ENCODE measurements around the gene RCAN2. TPM values are rescaled to one million over a fixed set of nuclear protein-coding genes. Genes with fewer than 3 reads are reported as not detected.

The RCAN2 gene
- total and polyA plus RNA-seq, 2 donors = 2.0 to 5.9 TPM

GRCh38 chr6:46501136-46502089, 10.2 kb upstream of the RCAN2 start:
- Histone ChIP-seq H3K4me3 (ENCODE audit: low read length in 2 of 2) (no peak overlapping the region), H3K9me3 (ENCODE audit: control insufficient read depth in 2 of 2, insufficient read depth in 1 of 2, low read length in 1 of 2) (no peaks in the 10 kb centered on the region), H3K4me1 (ENCODE audit: control insufficient read depth in 2 of 2, insufficient read depth in 2 of 2, low read length in 2 of 2) (no peaks in the 10 kb centered on the region), H3K27me3 (ENCODE audit: control insufficient read depth in 2 of 2, insufficient read depth in 1 of 2, low read length in 1 of 2) (no peaks in the 10 kb centered on the region), H3K27ac (ENCODE audit: low read depth in 1 of 2, low read length in 1 of 2) (no peak overlapping the region), H3K36me3 (ENCODE audit: control insufficient read depth in 2 of 2, insufficient read depth in 2 of 2, low read length in 1 of 2) (no peaks in the 10 kb centered on the region)
- DNase-seq (ENCODE audit: low read depth in 6 of 9, low spot score in 9 of 9) = no peak
- WGBS = 94% methylated on average over 8 of the region's 8 CpGs

GRCh38 chr6:46500382-46500781, 9.1 kb upstream of the RCAN2 start:
- no peak for DNase-seq (ENCODE audit: low read depth in 6 of 9, low spot score in 9 of 9)
- Histone ChIP-seq H3K27ac (ENCODE audit: low read depth in 1 of 2, low read length in 1 of 2) (no peak overlapping the region), H3K27me3 (ENCODE audit: control insufficient read depth in 2 of 2, insufficient read depth in 1 of 2, low read length in 1 of 2) (no peaks in the 10 kb centered on the region), H3K4me3 (ENCODE audit: low read length in 2 of 2) (no peak overlapping the region), H3K36me3 (ENCODE audit: control insufficient read depth in 2 of 2, insufficient read depth in 2 of 2, low read length in 1 of 2) (no peaks in the 10 kb centered on the region), H3K9me3 (ENCODE audit: control insufficient read depth in 2 of 2, insufficient read depth in 1 of 2, low read length in 1 of 2) (no peaks in the 10 kb centered on the region), H3K4me1 (ENCODE audit: control insufficient read depth in 2 of 2, insufficient read depth in 2 of 2, low read length in 2 of 2) (no peaks in the 10 kb centered on the region)

DNA sequence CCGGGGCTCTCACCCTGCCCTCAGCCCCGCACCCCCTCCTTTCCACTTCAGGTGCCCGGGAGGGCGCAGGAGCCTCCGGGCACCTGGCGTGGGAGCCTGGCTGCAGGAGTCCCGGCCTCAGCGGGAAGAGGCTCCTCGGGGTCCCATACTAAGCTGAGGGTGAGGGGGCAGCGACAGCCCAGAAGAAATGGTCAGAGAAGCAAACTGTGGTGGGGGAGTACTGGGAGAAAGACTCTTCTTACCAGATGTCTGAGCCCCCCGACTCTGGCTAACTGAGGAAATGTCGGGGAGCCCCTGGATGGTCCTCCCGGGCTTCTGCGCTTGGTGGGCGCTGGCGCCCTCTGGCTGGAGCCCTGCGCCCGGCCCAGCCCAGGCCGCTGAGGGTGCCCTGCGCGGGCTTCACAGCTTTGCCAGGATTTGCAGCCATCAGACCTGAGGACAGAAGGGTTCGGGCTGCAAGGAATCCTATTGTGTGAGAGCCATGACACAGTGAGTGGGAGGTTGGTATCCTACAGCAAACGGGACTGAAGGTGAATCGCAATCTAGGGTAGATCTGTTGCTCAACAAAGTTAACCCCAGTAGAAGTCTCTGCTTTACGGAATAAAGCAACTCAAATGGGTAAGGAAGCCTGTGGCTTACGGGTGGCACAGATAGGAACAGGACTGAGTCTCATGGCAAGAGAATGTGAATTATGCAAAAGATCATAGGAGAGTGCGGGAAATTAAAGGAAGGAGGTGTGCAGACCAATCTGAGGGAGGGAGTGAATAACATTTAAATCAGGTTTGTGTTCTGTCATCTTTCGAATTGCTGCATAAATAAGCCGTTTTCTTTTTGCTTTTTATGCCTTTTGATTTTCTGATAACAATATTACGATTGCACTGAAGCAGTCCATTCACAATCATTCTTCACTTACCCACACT, 639 bp upstream of the RCAN2 start:
- no peak overlapping the region for H3K27ac ChIP-seq (ENCODE audit: low read depth in 1 of 2, low read length in 1 of 2)

GRCh38 chr6:46490425-46491200, 636 bp downstream of the RCAN2 start:
- H3K36me3 ChIP-seq (ENCODE audit: control insufficient read depth in 2 of 2, insufficient read depth in 2 of 2, low read length in 1 of 2) = no peaks in the 10 kb centered on the region
- H3K9me3 ChIP-seq (ENCODE audit: control insufficient read depth in 2 of 2, insufficient read depth in 1 of 2, low read length in 1 of 2) = no peaks in the 10 kb centered on the region
- peaks cover 3 to 4% of the 10 kb centered on the region in 2 donors for H3K4me1 ChIP-seq (ENCODE audit: control insufficient read depth in 2 of 2, insufficient read depth in 2 of 2, low read length in 2 of 2)
- peak overlapping the region in 1 of 2 donors; percentile 49 for H3K4me3 ChIP-seq (ENCODE audit: low read length in 2 of 2)
- H3K27me3 ChIP-seq (ENCODE audit: control insufficient read depth in 2 of 2, insufficient read depth in 1 of 2, low read length in 1 of 2) = peaks cover 26 to 56% of the 10 kb centered on the region in 2 donors
- DNase-seq (ENCODE audit: low read depth in 6 of 9, low spot score in 9 of 9) = peak in 1 of 9 donors; percentile 12
- H3K27ac ChIP-seq (ENCODE audit: low read depth in 1 of 2, low read length in 1 of 2) = no peak overlapping the region
- WGBS = 10% methylated on average over 56 of the region's 56 CpGs

More for the DNA sequence above, 639 bp upstream of the RCAN2 start:
- Histone ChIP-seq H3K4me1 (ENCODE audit: control insufficient read depth in 2 of 2, insufficient read depth in 2 of 2, low read length in 2 of 2) (peaks cover 3 to 4% of the 10 kb centered on the region in 2 donors), H3K9me3 (ENCODE audit: control insufficient read depth in 2 of 2, insufficient read depth in 1 of 2, low read length in 1 of 2) (no peaks in the 10 kb centered on the region), H3K4me3 (ENCODE audit: low read length in 2 of 2) (peak overlapping the region; percentile 34 to 49), H3K27me3 (ENCODE audit: control insufficient read depth in 2 of 2, insufficient read depth in 1 of 2, low read length in 1 of 2) (peaks cover 26 to 56% of the 10 kb centered on the region in 2 donors), H3K36me3 (ENCODE audit: control insufficient read depth in 2 of 2, insufficient read depth in 2 of 2, low read length in 1 of 2) (no peaks in the 10 kb centered on the region)
- WGBS = 9% methylated on average over 30 of the region's 30 CpGs
- DNase-seq (ENCODE audit: low read depth in 6 of 9, low spot score in 9 of 9) = peak in 2 of 9 donors; percentile 9 to 24

DNA sequence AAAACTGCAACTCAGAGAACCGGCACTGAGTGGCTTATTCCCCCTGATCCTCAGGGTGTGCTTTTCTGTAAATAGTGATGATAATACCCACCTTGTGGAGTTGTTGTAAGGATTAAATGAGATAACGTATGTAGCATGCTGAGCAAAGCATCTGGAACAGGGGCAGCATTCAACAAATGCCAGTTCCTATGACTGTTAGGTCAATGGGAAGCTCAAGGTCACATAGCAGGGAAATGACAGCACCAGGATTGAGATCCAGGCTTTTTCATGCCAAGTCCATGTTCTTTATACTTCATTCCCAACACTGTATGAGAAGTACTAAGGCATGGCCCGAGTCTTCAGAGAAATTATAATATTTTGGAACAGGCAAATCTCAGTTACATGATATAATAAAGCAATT, 5.1 kb downstream of the RCAN2 start:
- Histone ChIP-seq H3K36me3 (ENCODE audit: control insufficient read depth in 2 of 2, insufficient read depth in 2 of 2, low read length in 1 of 2) (no peaks in the 10 kb centered on the region), H3K4me1 (ENCODE audit: control insufficient read depth in 2 of 2, insufficient read depth in 2 of 2, low read length in 2 of 2) (no peaks in the 10 kb centered on the region), H3K27ac (ENCODE audit: low read depth in 1 of 2, low read length in 1 of 2) (no peak overlapping the region), H3K4me3 (ENCODE audit: low read length in 2 of 2) (no peak overlapping the region), H3K27me3 (ENCODE audit: control insufficient read depth in 2 of 2, insufficient read depth in 1 of 2, low read length in 1 of 2) (peaks cover 15 to 35% of the 10 kb centered on the region in 2 donors), H3K9me3 (ENCODE audit: control insufficient read depth in 2 of 2, insufficient read depth in 1 of 2, low read length in 1 of 2) (no peaks in the 10 kb centered on the region)
- WGBS = 89% methylated on average over 3 of the region's 3 CpGs
- no peak for DNase-seq (ENCODE audit: low read depth in 6 of 9, low spot score in 9 of 9)

DNA sequence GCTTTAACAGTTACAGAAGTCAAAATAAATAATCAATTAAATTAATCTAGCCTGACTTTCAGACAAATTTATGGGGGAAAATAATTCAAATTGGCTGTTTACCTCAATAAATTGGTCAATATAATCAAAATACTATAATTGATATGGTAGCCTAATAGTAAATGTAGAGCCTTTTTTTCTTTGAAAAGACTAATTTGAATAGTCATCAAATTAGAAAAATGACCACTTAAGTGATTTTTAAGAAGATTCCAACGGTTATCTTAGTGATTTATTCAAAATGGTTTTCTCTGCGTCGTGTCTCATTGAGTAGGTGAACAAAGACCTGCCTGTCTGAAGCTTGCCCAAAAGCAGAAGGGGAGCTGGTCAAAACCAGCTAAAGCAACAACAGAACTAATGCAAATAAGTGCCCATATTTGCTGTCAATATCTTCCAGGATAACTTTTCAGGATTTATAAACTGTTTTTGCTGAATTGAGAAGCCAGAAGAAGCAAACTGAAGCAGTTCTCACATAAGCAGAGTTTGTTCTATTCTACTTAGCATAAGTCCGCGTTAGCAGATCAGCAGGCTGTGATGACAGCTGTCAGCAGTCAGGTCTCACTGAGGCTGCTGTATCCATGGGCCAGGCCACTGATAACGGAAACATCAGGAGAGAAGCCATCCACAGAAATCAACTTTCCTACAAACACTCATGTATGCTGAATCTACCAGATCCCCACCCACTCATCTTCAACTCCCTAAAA, 7.0 kb downstream of the RCAN2 start:
- Histone ChIP-seq H3K36me3 (ENCODE audit: control insufficient read depth in 2 of 2, insufficient read depth in 2 of 2, low read length in 1 of 2) (no peaks in the 10 kb centered on the region), H3K27me3 (ENCODE audit: control insufficient read depth in 2 of 2, insufficient read depth in 1 of 2, low read length in 1 of 2) (peaks cover 0 to 16% of the 10 kb centered on the region in 2 donors), H3K9me3 (ENCODE audit: control insufficient read depth in 2 of 2, insufficient read depth in 1 of 2, low read length in 1 of 2) (no peaks in the 10 kb centered on the region), H3K4me1 (ENCODE audit: control insufficient read depth in 2 of 2, insufficient read depth in 2 of 2, low read length in 2 of 2) (no peaks in the 10 kb centered on the region), H3K27ac (ENCODE audit: low read depth in 1 of 2, low read length in 1 of 2) (no peak overlapping the region), H3K4me3 (ENCODE audit: low read length in 2 of 2) (no peak overlapping the region)
- DNase-seq (ENCODE audit: low read depth in 6 of 9, low spot score in 9 of 9) = no peak
- 94% methylated on average over 6 of the region's 6 CpGs for WGBS

DNA sequence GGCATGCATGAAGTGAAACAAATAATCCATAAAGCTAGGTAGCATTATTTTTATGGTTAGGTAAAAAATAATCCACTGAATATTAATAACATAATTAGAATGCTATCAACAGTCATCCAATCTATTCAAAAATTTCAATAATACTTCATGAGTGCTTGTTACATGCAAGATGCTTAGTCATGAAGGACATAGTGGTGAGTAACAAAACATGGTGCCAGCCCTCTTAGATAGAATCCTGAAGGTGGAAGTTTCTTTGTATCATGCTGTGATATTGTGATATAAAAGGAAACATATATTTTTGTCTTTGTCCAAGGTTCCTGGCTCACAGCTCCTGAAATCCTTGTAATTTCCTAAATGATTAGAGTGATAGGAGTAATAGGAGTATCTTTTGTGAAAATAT, 14.9 kb downstream of the RCAN2 start:
- no peaks in the 10 kb centered on the region for H3K4me1 ChIP-seq (ENCODE audit: control insufficient read depth in 2 of 2, insufficient read depth in 2 of 2, low read length in 2 of 2)
- no peak overlapping the region for H3K4me3 ChIP-seq (ENCODE audit: low read length in 2 of 2)
- H3K27ac ChIP-seq (ENCODE audit: low read depth in 1 of 2, low read length in 1 of 2) = no peak overlapping the region
- no peaks in the 10 kb centered on the region for H3K36me3 ChIP-seq (ENCODE audit: control insufficient read depth in 2 of 2, insufficient read depth in 2 of 2, low read length in 1 of 2)
- no peaks in the 10 kb centered on the region for H3K27me3 ChIP-seq (ENCODE audit: control insufficient read depth in 2 of 2, insufficient read depth in 1 of 2, low read length in 1 of 2)
- no peak for DNase-seq (ENCODE audit: low read depth in 6 of 9, low spot score in 9 of 9)
- no peaks in the 10 kb centered on the region for H3K9me3 ChIP-seq (ENCODE audit: control insufficient read depth in 2 of 2, insufficient read depth in 1 of 2, low read length in 1 of 2)

- Histone ChIP-seq H3K36me3 (ENCODE audit: control insufficient read depth in 2 of 2, insufficient read depth in 2 of 2, low read length in 1 of 2) (no peaks in the 10 kb centered on the region), H3K4me1 (ENCODE audit: control insufficient read depth in 2 of 2, insufficient read depth in 2 of 2, low read length in 2 of 2) (no peaks in the 10 kb centered on the region), H3K27ac (ENCODE audit: low read depth in 1 of 2, low read length in 1 of 2) (no peak overlapping the region), H3K4me3 (ENCODE audit: low read length in 2 of 2) (no peak overlapping the region), H3K9me3 (ENCODE audit: control insufficient read depth in 2 of 2, insufficient read depth in 1 of 2, low read length in 1 of 2) (no peaks in the 10 kb centered on the region), H3K27me3 (ENCODE audit: control insufficient read depth in 2 of 2, insufficient read depth in 1 of 2, low read length in 1 of 2) (no peaks in the 10 kb centered on the region)
- DNase-seq (ENCODE audit: low read depth in 6 of 9, low spot score in 9 of 9) = no peak
These were observed 17.4 kb downstream of the RCAN2 start for GRCh38 chr6:46473881-46474280.
